ENCODE data around the gene MRPS17. TPM values are rescaled to one million over a fixed set of nuclear protein-coding genes. Genes with fewer than 3 reads are reported as not detected.

The MRPS17 gene
- total RNA-seq, 1 donor from 2014 or later = 17.2 TPM

DNA sequence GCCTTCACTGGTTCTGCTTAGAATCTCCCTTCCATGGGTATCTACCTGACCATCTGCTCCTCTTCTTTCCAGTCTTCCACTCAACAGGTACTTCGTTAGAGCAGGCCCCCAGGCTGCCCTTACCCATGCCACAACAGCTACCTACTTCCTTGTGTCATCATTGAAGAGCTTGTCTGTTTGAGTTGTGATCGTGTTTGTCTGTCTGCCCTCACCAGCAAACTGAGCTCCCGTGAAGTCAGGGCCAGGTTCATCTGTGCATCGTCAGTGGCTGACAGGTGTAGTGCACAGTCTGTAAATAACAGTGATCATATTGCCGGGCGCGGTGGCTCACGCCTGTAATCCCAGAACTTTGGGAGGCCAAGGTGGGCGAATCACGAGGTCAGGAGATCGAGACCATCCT is 17.7 kb downstream of the MRPS17 start:
- intact Hi-C loops (cut with micrococcal nuclease) = loop anchor here (5.0 to 10.0 kb wide), 3 partner anchors 437 to 1212 kb away; partner anchors contain the start of gene SEC61G

DNA sequence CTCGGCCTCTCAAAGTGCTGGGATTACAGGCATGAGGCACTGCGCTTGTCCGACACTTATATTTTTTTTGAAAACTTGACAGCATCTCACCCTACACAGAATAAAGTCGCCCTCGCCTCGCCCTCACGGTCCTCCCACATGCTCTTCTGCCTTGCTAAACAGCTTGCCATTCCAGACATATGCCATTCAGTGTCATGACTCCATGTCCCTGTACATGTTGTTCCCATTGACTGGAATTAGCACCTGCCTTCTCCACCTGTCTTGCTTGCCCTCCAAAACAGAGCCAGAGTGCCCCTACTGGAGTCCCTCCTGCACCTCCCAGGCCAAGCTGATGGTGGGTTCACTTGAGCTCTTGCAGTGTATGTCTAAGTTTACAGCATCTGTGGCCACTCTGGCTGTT is 18.9 kb downstream of the MRPS17 start:
- intact Hi-C loops (cut with micrococcal nuclease) = no loop called here

DNA sequence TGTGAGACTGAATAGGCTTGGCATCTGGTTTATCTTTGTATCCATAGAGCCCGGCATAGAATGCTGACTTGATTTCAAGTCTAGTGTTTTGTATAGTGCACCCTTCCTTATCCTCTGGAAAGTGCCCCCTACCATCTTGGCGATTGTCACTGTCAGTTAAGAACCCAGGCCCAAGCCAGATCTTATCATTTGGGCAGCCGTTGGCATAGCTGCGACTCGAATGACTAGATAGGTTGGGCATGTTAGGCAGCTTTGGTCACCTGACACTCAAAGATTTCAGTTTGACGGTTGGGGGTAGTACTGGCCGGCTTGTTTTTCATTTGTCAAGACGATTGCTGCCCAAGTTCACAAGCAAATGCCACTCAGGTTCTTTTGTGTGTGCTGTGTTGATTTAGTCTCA is 19.3 kb downstream of the MRPS17 start:
- intact Hi-C loops (cut with micrococcal nuclease) = no loop called here

DNA sequence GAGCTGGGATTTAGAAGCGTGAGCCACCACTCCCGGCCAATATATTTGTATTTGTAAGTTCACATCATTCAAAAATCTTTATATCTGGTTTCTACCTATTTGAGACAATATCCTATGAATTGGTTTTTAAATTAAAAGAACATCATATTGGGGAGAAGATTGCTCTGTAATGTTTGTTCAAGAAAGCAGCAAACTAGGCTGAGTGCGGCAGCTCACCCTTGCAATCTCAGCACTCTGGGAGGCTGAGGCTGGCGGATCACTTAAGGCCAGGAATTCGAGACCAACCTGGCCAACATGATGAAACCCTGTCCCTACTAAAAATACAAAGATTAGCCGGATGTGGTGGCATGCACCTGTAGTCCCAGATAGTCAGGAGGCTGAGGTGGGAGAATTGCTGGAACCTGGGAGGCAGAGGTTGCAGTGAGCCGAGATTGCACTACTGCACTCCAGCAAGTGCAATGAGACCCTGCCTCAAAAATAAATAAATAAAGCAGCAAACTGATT is 22.1 kb downstream of the MRPS17 start:
- intact Hi-C loops (cut with micrococcal nuclease) = no loop called here

DNA sequence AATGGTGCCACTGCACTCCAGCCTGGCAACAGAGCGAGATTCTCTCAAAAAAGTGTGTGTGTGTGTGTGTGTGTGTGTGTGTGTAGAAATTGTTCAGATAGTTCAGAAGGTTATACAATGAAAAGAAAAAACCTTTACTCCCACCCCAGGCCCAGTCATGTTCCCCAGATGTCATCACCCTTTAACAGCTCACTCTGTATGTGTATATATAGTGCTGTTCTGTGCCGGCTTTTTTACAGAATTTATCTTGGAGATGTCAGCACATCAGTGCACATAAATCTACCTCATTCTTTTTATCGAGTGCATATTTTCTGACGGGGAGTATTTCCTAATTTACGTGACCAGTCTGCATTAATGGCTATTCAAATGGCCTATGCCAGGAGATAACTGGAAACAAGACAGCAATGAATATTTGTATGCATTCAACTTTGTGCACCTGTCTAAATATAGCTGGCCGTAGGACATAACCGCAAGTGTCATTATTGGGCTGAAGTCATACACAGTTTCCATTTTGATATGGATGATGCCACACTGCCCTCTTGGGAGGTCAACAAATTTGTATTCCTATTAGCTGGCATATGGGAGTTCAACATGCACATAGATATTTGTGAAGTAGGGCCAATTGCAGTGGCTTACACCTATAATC is 24.4 kb downstream of the MRPS17 start:
- intact Hi-C loops (cut with micrococcal nuclease) = no loop called here

DNA sequence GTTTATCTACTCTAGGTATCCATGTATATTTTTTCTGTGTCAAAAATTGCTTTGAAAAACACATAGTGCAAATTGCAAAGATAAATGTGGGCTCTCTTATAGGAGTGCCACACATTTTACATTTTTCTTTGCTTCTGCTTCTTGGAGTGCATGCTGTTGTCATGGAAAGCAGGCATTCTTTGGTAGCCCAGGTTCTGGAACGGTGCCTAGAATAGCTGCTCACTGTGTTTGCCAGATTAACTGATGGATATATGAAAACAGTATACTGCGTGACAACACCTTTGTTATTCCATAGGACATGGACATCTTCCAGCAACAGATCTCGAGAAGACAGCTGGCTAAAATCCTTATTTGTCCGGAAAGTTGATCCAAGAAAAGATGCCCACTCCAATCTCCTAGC is 26.2 kb downstream of the MRPS17 start:
- intact Hi-C loops (cut with micrococcal nuclease) = no loop called here

DNA sequence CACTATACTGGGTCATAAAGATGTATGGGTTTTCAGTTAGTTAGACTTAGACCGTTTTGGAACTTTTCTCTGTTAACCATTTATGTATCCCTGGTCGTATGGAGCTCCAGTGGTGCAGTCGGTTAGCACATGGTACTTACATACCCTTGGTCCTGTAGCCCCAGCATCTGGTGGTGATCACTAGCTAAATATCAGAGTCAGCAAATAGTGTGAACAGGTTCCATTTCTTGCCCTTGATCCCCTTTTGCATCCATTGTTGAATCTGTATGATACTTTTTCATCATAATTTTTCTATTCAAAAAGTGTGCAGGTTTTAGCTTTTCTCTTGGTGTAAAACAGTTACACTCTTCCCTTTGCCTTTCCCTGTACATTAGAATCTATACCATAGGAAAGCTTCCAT is 28.6 kb downstream of the MRPS17 start:
- intact Hi-C loops (cut with micrococcal nuclease) = no loop called here

DNA sequence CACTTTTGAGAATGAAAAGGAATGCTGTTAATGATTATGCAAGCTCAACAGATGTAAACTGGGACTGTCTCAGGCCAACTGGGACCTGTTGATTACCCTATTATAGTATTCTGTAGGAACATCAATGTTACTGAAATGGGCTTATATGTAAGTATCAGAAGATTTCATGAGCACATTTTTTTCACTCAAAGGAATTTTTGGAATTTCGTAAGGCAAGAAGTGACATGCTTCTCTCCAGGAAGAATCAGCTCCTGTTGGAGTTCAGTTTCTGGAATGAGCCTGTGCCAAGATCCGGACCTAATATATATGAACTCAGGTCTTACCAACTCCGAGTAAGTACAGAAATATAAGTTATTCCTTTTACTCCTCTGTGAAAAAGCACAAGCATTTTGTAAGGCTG is 31.9 kb downstream of the MRPS17 start:
- intact Hi-C loops (cut with micrococcal nuclease) = no loop called here

DNA sequence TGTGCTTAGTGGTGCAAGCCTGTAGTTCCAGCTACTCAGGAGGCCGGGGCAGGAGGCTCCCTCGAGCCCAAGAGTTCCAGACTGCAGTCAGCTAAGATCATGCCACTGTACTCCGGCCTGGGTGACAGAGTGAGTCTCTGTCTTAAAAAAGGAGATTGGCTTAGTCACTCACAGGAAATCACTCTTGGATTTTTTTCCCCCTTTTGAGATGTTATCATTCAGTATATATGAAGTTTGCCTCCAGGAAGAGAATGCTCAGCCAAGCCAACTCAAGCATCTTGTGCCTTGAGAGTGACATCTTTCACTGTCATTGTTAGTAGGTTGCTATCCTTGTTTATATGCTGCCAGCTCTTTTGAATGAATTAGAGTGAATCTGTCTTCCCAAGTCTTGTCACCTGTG is 40.7 kb downstream of the MRPS17 start:
- intact Hi-C loops (cut with micrococcal nuclease) = no loop called here

DNA sequence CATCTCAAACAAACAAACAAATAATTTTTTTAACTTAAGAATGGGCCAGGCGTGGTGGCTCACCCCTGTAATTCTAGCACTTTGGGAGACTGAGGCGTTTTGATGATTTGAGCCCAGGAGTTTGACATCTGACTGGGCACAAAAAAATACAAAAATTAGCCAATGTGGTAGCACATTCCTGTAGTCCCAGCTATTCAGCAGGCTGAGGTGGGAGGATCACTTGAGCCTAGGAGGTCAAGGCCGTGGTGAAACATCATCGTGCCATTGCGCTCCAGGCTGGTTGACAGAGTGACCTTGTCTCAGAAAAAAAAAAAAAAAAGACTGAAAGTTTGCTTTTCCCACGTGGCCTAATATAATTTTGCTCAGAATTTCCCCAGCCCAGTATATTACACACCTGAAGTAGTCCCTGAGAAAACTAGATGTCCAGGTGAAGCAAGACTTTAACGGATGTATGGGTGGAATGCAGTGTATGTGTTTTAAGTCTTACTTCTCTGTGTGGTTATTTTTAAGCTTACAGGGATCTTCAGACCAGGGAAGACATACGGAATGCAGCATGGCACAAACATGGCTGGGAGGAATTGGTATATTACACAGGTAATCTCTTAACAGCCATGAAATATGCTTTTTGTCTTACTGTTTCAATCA is 45.3 kb downstream of the MRPS17 start:
- intact Hi-C loops (cut with micrococcal nuclease) = no loop called here

DNA sequence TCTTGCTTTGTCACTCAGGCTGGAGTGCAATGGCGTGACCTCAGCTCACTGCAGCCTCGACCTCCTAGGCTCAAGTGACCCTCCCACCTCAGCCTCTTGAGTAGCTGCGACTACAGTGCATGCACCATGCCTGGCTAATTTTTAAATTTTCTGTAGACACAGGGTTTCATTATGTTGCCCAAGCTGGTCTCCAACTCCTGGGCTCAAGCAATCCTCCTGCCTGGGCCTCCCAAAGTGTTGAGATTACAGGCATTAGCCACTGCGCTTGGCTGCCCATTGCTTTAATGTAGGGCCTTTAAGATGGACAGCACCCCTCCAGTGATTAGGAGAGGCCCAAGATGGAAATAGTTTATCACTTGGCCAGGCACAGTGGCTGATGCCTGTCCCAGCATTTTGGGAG is 52.1 kb downstream of the MRPS17 start:
- intact Hi-C loops (cut with micrococcal nuclease) = loop anchor here (2.0 kb wide), 1 partner anchor 39 kb away; the partner anchor contains the start of gene NIPSNAP2

Other genes with a start within 250 kb of the MRPS17 start
- gene SEPTIN14, start 89.1 kb upstream of the MRPS17 start, total RNA-seq = not detected in 2 replicates
- 0.85 and 1.1 TPM in 2 replicates for gene ZNF713, start 64.4 kb upstream of the MRPS17 start, total RNA-seq
- gene NIPSNAP2, start 12.7 kb downstream of the MRPS17 start, total RNA-seq = 30.2 and 35.7 TPM in 2 replicates
- gene PSPH, start 99.6 kb downstream of the MRPS17 start, total RNA-seq = 9.0 and 11.7 TPM in 2 replicates
- 147 and 154 TPM in 2 replicates for gene CCT6A, start 99.9 kb downstream of the MRPS17 start, total RNA-seq
- 111 and 116 TPM in 2 replicates for gene SUMF2, start 112.4 kb downstream of the MRPS17 start, total RNA-seq
- gene PHKG1, start 141.1 kb downstream of the MRPS17 start, total RNA-seq = 1.5 and 2.0 TPM in 2 replicates
- 473 and 479 TPM in 2 replicates for gene CHCHD2, start 154.6 kb downstream of the MRPS17 start, total RNA-seq
- gene NUPR2, start 164.5 kb downstream of the MRPS17 start, total RNA-seq = not detected in 2 replicates

All from T-helper 1 cell treated with Interleukin-12 subunit alpha and Interleukin-12 subunit beta and Interleukin-4 antibody, amounts not matched to agents 30 ng/mL and 1 ng/mL, for 36 hours (primary cell).